Midbrain (tissue), 1 donor: ENCODE results near the gene TFCP2L1.
"Not testable (repeated sequence)": the region's sequence is repeated elsewhere in the genome, so short reads cannot be mapped to it uniquely, and the experiment has no call there.

Source experiments
- DNase-seq: peaks from one replicate; lab custom pipeline; 2025; lab: John Stamatoyannopoulos, UW

Gene TFCP2L1

GRCh38 chr2:121284463-121285449, at the start of gene TFCP2L1:
Gene TFCP2L1 (minus strand): TSS chr2:121285202. CDS start chr2:121285109, 93 bp downstream.
- no peak for DNase-seq

GRCh38 chr2:121333834-121334558, 49.0 kb upstream of the TFCP2L1 start:
- no peak for DNase-seq

DNA sequence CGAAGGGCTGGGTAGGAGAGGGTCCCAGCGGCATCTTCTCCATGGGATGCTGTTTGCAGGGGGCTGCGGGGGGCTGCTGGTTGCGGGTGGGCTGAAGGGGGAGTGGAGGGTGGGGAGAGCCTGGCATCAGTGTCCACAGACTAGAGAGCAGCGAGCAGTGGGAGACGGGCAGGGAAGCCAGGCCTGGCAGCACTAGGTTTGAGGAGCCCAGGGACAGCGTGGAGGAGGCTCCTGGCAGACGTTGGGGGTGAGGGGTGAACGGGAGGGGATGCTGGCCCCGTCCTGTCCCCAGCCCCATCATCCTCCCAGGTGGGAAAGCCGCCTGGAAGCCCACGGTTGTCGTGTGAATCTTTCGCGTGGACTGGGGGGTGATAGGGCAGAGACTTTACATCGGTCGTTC, 48.2 kb upstream of the TFCP2L1 start:
- no peak for DNase-seq

DNA sequence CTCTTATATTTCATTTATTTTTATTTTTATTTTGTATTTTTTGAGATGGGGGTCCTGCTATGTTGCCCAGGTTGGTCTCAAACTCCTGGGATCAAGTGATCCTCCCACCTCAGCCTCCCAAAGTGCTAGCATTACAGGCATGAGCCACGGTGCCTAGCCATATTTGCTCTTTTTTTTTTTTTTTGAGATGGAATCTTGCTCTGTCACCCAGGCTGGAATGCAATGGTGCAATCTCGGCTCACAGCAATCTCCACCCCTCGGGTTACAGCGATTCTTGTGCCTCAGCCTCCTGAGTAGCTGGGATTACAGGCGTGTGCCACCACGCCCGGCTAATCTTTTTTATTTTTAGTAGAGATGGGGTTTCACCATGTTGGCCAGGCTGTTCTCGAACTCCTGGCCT, 46.3 kb upstream of the TFCP2L1 start:
- not testable (repeated sequence) for DNase-seq

DNA sequence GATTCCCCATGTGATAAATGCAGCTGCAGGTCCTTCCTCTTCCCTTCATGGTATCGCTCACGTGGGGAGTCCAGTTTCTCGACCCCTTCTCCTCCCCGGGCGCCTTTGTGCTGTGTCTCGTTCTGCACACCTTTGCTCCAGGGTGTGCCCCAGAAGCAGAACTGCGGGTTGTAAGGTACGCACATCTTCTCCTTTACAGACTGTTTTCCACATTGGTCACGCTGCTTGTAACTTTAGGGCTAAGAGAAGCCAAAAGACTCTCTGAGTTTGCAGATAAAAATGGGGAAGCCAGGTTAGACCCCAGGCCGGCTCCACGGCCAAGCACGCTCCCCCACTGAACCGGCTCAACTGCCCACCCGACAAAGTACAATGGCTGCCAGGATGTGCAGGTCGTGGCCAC, 45.9 kb upstream of the TFCP2L1 start:
- no peak for DNase-seq

DNA sequence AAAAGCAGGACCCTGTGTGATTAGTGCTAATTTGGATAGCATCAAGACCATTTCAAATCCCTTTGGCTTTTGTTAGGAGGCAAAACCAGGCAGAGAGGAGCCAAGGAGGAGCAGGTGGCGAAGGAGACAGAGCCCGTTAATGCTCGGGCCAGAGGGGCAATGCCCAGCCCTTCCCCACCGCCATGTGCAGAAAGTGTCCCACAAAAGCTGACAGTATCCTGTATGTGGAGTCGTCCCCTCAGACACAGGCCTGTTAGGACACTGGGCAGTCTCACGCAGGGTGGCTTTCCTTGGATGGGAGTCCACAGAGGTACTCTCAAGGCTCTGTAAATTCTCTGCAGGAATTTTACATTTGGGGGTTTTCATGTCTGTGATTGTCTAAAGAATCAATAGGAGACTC, 44.8 kb upstream of the TFCP2L1 start:
- no peak for DNase-seq

DNA sequence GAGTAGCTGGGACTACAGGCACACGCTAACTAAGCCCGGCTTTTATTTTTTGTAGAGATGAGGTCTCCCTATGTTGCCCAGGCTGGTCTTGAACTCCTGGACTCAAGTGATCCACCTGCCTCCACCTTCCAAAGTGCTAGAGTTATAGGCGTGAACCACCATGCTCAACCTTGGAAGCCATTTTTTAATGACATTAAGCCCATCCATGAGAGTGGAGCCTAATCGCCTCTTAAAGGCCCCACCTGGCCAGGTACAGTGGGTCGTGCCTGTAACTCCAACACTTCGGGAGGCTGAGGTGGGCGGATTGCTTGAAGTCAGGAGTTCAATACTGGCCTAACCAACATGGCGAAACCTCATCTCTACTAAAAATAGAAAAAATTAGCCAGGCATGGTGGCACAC, 41.6 kb upstream of the TFCP2L1 start:
- DNase-seq, result no peak

DNA sequence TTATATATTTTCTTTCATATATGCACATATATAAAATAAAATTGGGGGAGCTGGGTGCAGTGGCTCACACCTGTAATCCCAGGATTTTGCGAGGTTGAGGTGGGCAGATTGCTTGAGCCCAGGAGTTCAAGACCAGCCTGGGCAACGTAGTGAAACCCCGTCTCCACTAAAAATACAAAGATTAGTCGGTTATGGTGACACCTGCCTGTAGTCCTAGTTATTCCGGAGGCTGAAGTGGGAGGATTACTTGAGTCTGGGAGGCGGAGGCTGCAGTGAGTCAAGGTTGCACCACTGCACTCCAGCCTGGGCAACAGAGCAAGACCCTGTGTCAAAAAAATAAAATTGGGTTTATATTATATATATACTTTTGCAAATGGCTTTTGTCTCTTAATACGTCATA, 39.6 kb upstream of the TFCP2L1 start:
- no peak for DNase-seq

GRCh38 chr2:121321476-121321875, 36.5 kb upstream of the TFCP2L1 start:
- DNase-seq, result no peak

- no peak for DNase-seq
Observed at GRCh38 chr2:121319941-121320340, 34.9 kb upstream of the TFCP2L1 start.

DNA sequence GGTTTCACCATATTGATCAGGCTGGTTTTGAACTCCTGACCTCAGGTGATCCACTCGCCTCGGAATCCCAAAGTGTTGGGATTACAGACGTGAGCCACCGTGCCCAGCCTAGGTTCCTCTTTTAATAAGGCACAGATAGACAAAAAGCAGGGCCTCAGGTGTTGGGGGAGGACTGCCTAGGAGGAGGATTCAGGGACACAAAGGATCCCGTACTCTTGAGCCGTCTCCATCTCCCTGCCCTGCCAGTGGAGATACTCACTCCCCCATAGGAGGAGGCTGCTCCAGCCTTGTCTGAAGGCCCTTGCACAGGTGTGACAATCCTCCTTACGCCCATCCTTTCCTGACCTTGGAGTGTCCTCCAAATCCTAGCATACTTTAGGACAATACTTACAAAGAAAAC, 32.0 kb upstream of the TFCP2L1 start:
- no peak for DNase-seq

- DNase-seq, result not testable (repeated sequence)
Observed at GRCh38 chr2:121313701-121314100, 28.7 kb upstream of the TFCP2L1 start.

DNA sequence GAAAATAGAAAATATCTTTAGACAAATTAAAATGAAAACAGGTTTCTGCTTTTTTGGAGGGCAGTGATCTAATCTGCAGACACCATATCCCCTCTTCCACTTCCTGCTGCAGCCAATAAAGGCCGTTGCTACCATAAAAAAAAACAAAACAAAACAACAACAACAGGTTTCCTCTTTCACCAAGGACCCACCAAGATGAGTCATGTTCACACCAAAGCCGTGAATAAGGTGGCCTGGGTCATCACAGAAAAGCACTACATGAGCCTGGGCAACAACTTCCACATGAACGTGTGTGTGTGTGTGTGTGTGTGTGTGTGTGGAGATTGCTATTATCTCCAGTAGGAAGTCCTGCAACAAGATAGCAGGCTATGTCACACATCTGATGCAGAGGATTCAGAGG, 24.8 kb upstream of the TFCP2L1 start:
- DNase-seq, result no peak

DNA sequence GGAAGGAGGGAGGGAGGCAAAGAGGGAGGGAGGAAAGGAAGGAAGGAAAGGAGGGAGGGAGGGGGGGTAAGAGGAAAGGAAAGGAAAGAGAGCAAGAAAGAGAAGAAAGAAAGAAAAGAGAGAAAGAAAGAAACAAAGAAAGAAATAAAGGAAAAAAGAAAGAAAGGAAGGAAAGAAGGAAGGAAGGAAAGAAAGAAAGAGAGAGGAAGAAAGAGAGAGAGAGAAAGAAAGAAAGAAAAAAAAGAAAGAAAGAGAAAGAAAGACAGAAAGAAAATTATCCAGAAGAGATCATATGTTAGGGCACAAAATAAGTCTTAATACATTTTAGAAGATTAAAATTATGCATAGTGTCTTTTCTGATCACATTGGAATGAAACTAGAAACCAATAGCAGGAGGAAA, 24.3 kb upstream of the TFCP2L1 start:
- DNase-seq, result no peak

- no peak for DNase-seq
Observed at GRCh38 chr2:121307048-121307447, 22.0 kb upstream of the TFCP2L1 start.

GRCh38 chr2:121304941-121305340, 19.9 kb upstream of the TFCP2L1 start:
- no peak for DNase-seq

- no peak for DNase-seq
Observed at GRCh38 chr2:121303531-121304263, 18.7 kb upstream of the TFCP2L1 start.

- not testable (repeated sequence) for DNase-seq
Observed at GRCh38 chr2:121301190-121301589, 16.2 kb upstream of the TFCP2L1 start.

DNA sequence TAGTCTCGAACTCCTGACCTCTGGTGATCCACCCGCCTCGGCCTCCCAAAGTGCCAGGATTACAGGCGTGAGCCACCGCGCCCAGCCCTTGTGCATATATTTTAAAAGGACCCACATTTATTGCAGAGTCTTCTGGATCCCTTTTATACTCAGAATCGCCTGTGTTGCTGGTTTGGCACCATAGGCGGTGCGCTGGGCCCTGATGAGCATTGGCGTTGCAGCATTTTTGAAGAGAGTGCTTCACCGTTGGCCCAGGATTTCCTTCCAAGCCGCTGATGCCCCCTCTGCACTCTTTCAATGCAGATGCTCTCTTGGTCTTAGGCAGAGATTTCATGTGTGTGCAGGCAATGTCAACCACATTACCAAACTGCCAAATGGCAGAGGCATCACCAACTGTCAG, 13.5 kb upstream of the TFCP2L1 start:
- no peak for DNase-seq

DNA sequence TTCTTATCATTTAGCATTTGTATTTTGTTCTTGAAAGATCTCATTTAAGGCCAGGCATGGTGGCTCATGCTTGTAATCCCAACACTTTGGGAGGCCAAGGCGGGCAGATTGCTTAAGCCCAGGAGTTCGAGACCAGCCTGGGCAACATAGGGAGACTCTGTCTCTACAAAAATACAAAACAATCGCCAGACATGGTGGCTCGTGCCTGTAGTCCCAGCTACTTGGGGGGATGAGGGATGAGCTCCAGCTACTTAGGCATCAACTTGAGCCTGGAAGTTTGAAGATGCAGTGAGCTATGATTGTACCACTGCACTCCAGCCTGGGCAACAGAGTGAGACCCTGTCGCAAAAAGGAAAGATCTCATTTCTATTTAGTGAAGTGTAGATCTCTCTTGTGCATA, 12.9 kb upstream of the TFCP2L1 start:
- DNase-seq, result not testable (repeated sequence)

- DNase-seq, result no peak
Observed at GRCh38 chr2:121297217-121297830, 12.3 kb upstream of the TFCP2L1 start.
